HUES64 (cell line): ENCODE results near the gene RELN.

Source experiments
- H3K27ac ChIP-seq: 2 replicates; pipeline ENCODE4 v1.7.0; 2013; ENCODE audit warnings: low read depth, low read length, inconsistent platforms
- H3K27me3 ChIP-seq: 2 replicates; pipeline ENCODE4 v1.6.1; 2013; ENCODE audit warnings: mild to moderate bottlenecking, low read length; ENCODE audit not compliant: insufficient read depth
- H3K36me3 ChIP-seq: 2 replicates; pipeline ENCODE4 v1.6.1; 2013; ENCODE audit warnings: mild to moderate bottlenecking, low read length; ENCODE audit not compliant: insufficient read depth
- H3K4me1 ChIP-seq: 2 replicates; pipeline ENCODE4 v1.6.1; 2013; ENCODE audit warnings: mild to moderate bottlenecking, low read length, moderate library complexity; ENCODE audit not compliant: insufficient read depth
- H3K4me3 ChIP-seq: 2 replicates; pipeline ENCODE4 v1.5.1; 2013; ENCODE audit warnings: mild to moderate bottlenecking, low read length, moderate library complexity
- H3K9ac ChIP-seq: 2 replicates; pipeline ENCODE4 v1.6.1; 2013; ENCODE audit warnings: mild to moderate bottlenecking, low read depth, low read length
- H3K9me3 ChIP-seq: 2 replicates; pipeline ENCODE4 v1.6.1; 2013; ENCODE audit warnings: low read depth, low read length; ENCODE audit not compliant: insufficient read depth
- WGBS: fragments of 150-250, 120-280 bp; methylation state at CpG from one replicate; pipeline ENCODE4 v1.1.7; 2013; ENCODE audit warnings: missing lambda C conversion rate; 5-methylcytosine and 5-hydroxymethylcytosine counted together

Gene RELN

DNA sequence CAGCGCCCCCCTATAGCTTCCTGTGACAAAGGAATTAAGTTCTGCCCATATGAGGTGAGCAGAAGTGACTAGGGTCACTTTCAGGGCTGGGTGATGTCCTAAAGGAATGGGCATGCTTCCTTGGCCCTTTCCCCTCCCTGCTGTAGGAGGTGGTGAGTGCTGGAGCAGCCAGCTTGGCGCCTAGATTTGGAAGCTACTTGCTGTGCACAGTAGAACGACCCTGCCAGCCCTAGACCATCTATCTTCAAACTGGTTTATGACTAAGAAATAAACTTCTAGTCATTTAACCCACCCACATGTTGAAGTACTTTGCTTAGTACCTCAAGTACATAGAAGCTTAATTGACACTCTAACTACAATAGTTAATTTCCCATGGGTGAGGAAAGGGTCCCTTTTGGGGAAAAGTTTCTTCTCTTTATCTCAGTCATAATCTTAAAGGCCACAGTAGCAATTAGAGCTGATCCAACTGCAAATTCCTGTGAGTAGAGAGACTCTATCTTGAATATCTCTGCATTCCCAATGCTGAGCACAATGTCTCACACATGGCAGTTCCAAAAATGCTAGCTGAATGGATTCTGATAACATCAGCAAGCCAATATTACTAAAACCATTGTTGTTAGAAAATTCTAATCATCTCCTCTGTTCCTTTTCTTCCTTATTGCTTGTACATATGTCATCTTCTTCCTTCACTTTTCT lies 227.2 kb downstream of the RELN start:
- WGBS: 88% methylated on average over 2 of the region's 3 CpGs
- Histone ChIP-seq H3K27me3 (no peaks in the 10 kb centered on the region), H3K4me3 (no peak overlapping the region), H3K9me3 (no peaks in the 10 kb centered on the region), H3K27ac (no peak overlapping the region), H3K9ac (no peak overlapping the region), H3K36me3 (no peaks in the 10 kb centered on the region), H3K4me1 (peaks cover 16% of the 10 kb centered on the region)

DNA sequence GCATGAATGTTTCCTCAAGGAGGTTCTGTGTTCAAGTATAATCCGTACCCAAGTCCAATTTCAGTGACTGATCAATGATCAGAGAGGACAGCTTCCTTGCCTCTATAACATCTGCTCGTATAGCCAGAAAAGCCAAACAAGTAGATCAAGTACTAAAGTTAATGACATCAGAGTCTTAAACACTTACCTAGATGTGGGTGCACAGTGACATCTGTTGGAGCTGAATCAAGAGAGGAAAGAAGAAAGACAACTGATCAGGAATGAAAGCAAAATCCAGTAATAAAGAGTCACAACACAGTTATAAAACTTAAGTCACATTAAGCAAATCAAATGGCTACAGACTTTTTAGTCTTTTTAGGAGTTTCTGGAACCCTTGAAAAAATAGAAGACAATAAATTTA lies 236.5 kb downstream of the RELN start:
- no peaks in the 10 kb centered on the region for H3K4me1 ChIP-seq
- no peak overlapping the region for H3K9ac ChIP-seq
- WGBS: 87% methylated on average over 2 of the region's 2 CpGs

DNA sequence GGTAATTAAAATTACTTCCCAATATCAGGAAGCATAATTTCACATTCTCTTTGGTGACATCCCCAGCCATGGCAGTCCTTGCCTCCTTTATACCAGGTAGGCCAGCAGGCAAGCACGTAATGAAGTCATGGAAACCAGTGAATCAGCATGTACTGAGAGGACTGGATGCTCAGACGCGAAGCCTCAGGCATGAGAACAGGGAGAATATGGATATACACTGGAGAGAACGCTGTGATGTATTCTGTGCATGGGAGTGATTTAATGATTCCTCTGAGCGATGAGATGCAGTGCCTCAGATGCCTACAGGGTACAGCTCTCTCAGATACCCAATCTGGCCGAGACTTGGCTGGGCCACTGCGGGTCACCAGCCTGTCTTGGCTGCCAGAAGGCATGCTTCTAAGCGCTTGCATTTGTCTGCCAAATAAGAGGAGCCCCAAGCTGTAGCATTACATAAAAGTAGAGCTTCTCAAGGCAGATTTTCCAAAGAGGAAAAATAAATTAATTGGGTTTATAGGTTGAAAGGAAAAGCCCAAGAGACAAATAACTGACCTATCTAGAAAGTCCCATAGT lies 238.1 kb downstream of the RELN start:
- Histone ChIP-seq H3K9ac (no peak overlapping the region), H3K4me1 (no peaks in the 10 kb centered on the region), H3K4me3 (no peak overlapping the region), H3K27me3 (no peaks in the 10 kb centered on the region), H3K36me3 (no peaks in the 10 kb centered on the region), H3K27ac (no peak overlapping the region), H3K9me3 (no peaks in the 10 kb centered on the region)
- WGBS: 87% methylated on average over 8 of the region's 8 CpGs

More for the DNA sequence above, 236.5 kb downstream of the RELN start:
- Histone ChIP-seq H3K4me3 (no peak overlapping the region), H3K9me3 (no peaks in the 10 kb centered on the region), H3K27me3 (no peaks in the 10 kb centered on the region), H3K36me3 (no peaks in the 10 kb centered on the region), H3K27ac (no peak overlapping the region)

DNA sequence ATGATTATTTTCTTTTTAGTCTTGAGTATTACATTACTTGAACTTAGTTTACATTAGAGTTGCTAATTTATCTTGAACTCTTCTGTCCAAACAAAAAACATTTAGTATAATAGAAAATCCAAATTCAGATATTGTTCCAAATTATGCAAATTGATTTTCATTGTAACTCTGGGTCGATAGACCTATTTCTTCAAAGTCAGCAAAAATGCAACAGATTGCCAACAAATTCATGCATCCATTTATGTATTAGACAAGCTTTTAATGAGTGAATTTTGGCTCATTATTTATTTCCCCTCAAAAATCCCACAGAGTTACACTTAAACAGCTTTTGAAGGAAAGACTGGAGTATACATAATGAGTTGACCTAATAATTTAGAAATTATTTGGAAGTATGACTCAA lies 240.8 kb downstream of the RELN start:
- Histone ChIP-seq H3K4me3 (no peak overlapping the region), H3K4me1 (no peaks in the 10 kb centered on the region), H3K9me3 (no peaks in the 10 kb centered on the region), H3K27ac (no peak overlapping the region), H3K36me3 (no peaks in the 10 kb centered on the region), H3K27me3 (no peaks in the 10 kb centered on the region), H3K9ac (no peak overlapping the region)
- 100% methylated on average over 1 of the region's 1 CpG for WGBS

- no peak overlapping the region for H3K27ac ChIP-seq
- no peaks in the 10 kb centered on the region for H3K9me3 ChIP-seq
- no peaks in the 10 kb centered on the region for H3K27me3 ChIP-seq
- 92% methylated on average over 1 of the region's 1 CpG for WGBS
- H3K4me1 ChIP-seq: 0 out of 2 replicates have a peak, but pooled peaks cover 2% of the 10 kb centered on the region
- no peak overlapping the region for H3K9ac ChIP-seq
- no peaks in the 10 kb centered on the region for H3K36me3 ChIP-seq
- no peak overlapping the region for H3K4me3 ChIP-seq
Observed at GRCh38 chr7:103735377-103735776, 254.1 kb downstream of the RELN start.

GRCh38 chr7:103731169-103731568 lies 258.3 kb downstream of the RELN start:
- 90% methylated on average over 1 of the region's 2 CpGs for WGBS
- no peak overlapping the region for H3K9ac ChIP-seq
- H3K4me3 ChIP-seq: no peak overlapping the region
- no peak overlapping the region for H3K27ac ChIP-seq
- H3K9me3 ChIP-seq: no peaks in the 10 kb centered on the region
- no peaks in the 10 kb centered on the region for H3K36me3 ChIP-seq
- no peaks in the 10 kb centered on the region for H3K4me1 ChIP-seq
- H3K27me3 ChIP-seq: no peaks in the 10 kb centered on the region

DNA sequence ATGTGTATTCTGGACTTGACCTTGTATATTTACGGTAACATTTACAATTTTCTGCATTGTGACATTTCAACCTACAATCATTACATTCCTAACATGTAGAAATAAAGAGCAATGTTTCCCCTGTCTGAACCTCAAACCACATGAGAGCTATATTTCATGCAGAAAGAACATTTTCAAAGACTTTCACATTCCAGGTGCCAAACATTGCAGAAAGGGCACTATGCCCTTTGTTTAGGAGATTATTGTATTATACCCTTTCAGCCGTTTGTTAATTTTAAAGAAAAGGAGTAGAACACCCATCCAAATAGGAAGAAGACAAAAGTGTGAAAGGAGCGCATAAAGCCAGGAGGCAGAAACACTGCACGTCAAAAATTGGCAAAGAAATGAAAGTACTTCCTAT lies 260.4 kb downstream of the RELN start:
- H3K4me3 ChIP-seq: no peak overlapping the region
- WGBS: 90% methylated on average over 3 of the region's 4 CpGs

DNA sequence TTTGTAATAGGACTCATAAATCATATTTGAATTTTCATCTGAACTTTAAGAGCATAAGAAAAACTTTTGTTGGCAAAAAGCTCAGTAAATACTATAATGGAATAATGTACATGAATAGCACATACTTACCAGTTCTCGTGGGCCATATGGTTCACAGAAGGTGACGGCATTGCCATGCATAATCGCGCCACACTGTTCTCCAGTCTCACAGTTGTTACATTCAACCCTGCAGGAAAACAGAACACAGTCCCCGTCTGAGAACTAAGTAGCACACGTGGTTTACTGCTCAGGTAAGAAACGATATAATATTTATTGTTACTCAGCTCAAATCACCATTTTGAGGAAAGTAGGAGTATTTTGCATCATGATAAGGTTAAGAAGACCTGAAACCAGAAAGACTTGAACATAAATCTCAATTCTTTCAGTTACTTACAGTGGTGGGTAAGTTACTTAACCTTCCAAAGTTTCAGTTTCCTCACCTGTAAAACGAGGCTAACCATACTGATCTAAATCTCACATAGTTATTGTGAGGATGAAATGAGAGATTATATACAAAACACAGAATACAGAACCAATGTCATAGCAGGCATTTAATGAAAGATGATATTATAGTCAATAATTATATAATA lies 261.4 kb downstream of the RELN start:
- Histone ChIP-seq H3K4me1 (no peaks in the 10 kb centered on the region), H3K9ac (no peak overlapping the region), H3K27ac (no peak overlapping the region), H3K9me3 (no peaks in the 10 kb centered on the region), H3K4me3 (no peak overlapping the region), H3K27me3 (no peaks in the 10 kb centered on the region), H3K36me3 (no peaks in the 10 kb centered on the region)
- 98% methylated on average over 5 of the region's 8 CpGs for WGBS

More for the DNA sequence above, 260.4 kb downstream of the RELN start:
- H3K36me3 ChIP-seq: no peaks in the 10 kb centered on the region
- no peaks in the 10 kb centered on the region for H3K4me1 ChIP-seq
- no peak overlapping the region for H3K9ac ChIP-seq
- H3K27ac ChIP-seq: no peak overlapping the region
- no peaks in the 10 kb centered on the region for H3K9me3 ChIP-seq
- no peaks in the 10 kb centered on the region for H3K27me3 ChIP-seq

DNA sequence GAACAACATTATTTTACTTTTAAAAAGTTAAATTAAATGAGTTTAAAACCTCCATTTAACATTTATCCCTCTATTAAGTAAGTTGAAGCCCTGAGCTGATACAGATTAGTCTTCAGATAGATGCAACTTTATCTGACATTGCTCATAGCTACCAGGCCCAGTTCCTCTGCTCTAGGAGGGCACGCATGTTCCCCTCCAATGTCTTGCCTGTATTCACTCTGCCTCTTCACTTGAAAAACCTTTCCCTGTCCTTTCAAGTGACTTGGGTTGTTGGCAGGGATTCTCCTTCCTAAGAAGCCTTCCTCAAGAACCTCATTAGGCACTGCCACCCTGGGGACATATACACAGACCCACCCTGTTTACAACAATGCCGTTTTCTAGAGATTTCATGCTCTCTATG lies 270.4 kb downstream of the RELN start:
- Histone ChIP-seq H3K4me1 (no peaks in the 10 kb centered on the region), H3K4me3 (no peak overlapping the region), H3K9ac (no peak overlapping the region), H3K36me3 (no peaks in the 10 kb centered on the region), H3K27me3 (no peaks in the 10 kb centered on the region), H3K9me3 (no peaks in the 10 kb centered on the region), H3K27ac (no peak overlapping the region)
- WGBS: 93% methylated on average over 2 of the region's 2 CpGs

- H3K27me3 ChIP-seq: no peaks in the 10 kb centered on the region
- H3K4me3 ChIP-seq: no peak overlapping the region
- H3K27ac ChIP-seq: no peak overlapping the region
- no peaks in the 10 kb centered on the region for H3K9me3 ChIP-seq
- H3K9ac ChIP-seq: no peak overlapping the region
- no peaks in the 10 kb centered on the region for H3K36me3 ChIP-seq
- H3K4me1 ChIP-seq: no peaks in the 10 kb centered on the region
Observed at GRCh38 chr7:103718482-103719061, 270.9 kb downstream of the RELN start.

DNA sequence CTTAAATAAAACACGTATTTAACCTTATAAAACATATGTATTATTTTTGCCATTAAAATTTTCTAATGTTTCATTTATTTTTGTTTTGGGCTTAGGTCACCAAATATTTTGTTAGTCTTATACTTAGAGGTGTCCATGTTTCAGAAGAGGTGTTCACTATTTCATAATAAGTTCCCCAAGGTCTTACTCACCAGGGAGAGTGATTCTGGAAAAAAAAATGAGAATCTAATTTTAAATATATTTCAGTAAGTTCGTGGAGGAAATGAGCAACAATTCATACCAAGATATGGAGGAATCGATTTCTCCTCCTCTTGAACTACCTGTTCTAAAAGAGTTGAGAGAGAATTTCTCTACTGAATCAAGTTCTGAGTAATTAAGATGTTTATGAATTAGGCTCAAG lies 271.9 kb downstream of the RELN start:
- no peak overlapping the region for H3K9ac ChIP-seq

More for the DNA sequence above, 271.9 kb downstream of the RELN start:
- WGBS: no CpG with 5 or more reads among the region's 3 CpGs
- Histone ChIP-seq H3K27ac (no peak overlapping the region), H3K27me3 (no peaks in the 10 kb centered on the region), H3K36me3 (no peaks in the 10 kb centered on the region), H3K9me3 (no peaks in the 10 kb centered on the region), H3K4me1 (no peaks in the 10 kb centered on the region), H3K4me3 (no peak overlapping the region)
